ENCODE results near the gene PRKN.

DNA sequence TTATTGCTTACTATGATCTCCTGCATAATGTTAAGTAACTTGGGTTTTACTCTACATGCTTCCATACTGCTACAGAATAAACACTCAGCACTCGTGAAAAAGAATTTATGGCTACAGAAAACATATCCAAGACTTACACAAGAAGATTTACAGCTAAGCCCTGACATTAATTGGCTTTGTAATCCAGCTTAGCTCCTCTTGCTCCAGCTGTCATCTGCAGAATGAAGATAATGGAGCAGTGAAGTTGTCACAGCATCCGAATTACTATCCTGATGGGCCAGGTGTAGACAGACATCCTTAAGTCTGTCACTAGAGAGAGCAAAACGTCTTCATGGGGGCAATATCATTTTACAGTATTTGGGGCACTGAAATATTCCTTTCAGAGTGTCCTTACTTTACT is 155.3 kb downstream of the PRKN start:
- TF ChIP-seq, protein P1, sequence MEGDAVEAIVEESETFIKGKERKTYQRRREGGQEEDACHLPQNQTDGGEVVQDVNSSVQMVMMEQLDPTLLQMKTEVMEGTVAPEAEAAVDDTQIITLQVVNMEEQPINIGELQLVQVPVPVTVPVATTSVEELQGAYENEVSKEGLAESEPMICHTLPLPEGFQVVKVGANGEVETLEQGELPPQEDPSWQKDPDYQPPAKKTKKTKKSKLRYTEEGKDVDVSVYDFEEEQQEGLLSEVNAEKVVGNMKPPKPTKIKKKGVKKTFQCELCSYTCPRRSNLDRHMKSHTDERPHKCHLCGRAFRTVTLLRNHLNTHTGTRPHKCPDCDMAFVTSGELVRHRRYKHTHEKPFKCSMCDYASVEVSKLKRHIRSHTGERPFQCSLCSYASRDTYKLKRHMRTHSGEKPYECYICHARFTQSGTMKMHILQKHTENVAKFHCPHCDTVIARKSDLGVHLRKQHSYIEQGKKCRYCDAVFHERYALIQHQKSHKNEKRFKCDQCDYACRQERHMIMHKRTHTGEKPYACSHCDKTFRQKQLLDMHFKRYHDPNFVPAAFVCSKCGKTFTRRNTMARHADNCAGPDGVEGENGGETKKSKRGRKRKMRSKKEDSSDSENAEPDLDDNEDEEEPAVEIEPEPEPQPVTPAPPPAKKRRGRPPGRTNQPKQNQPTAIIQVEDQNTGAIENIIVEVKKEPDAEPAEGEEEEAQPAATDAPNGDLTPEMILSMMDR (conservative IDR thresholded peaks at IDR 0.05; ENCODE audit: low read depth, low read length), result no peak
- TF ChIP-seq EZH2 (IDR thresholded peaks at IDR 0.05; ENCODE audit: borderline replicate concordance, low read depth, low read length, poor library complexity, severe bottlenecking), result no peak

All from A673 (cell line).